ENCODE data around the gene AWAT1. TPM values are rescaled to one million over a fixed set of nuclear protein-coding genes. Genes with fewer than 3 reads are reported as not detected.
A peak's percentile ranks its signal among the peaks of the same experiment; 100 is the strongest.
"Not testable (repeated sequence)": the region's sequence is repeated elsewhere in the genome, so short reads cannot be mapped to it uniquely, and the experiment has no call there.

The AWAT1 gene
- not detected for total RNA-seq

GRCh38 chrX:70234355-70234754 is at the start of gene AWAT1:
TSS of gene AWAT1 (plus strand) at chrX:70234655. CDS start at chrX:70234696, 41 bp downstream.
- Histone ChIP-seq H3K4me1 (no peaks in the 10 kb centered on the region), H3K27ac (no peak within 1 kb of the TSS), H3K27me3 (no peaks in the 10 kb centered on the region), H3K36me3 (no peaks in the 10 kb centered on the region), H3K4me3 (no peak within 1 kb of the TSS), H3K9me3 (no peaks in the 10 kb centered on the region)
- DNase-seq (ENCODE audit: low spot score in 2 of 2) = no peak
- intact Hi-C loops (cut with DNase I) = no loop called here
- no peak for TF ChIP-seq CTCF (IDR thresholded peaks at IDR 0.05)

DNA sequence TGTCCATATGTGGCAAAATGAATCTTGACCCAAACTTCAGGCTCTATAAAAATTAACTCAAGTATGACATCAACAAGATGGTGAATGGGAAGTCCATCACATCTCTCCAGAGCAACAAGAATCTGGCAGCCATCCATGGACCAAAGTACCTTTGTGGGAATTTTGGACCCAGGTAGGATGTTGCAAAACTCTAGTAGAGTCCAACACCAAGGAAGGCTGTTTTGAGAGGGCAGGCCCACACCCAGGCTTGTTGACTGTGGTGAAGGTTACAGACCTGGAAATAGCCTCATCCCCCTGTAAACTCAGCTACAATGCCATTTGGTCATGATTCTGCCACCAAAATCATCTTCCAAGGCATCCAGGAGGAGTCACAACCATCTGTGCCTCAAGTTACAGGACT is 44.2 kb upstream of the AWAT1 start:
- Histone ChIP-seq H3K27ac (no peak overlapping the region), H3K4me1 (no peaks in the 10 kb centered on the region), H3K27me3 (no peaks in the 10 kb centered on the region), H3K9me3 (peaks cover 0 to 5% of the 10 kb centered on the region in 2 donors), H3K36me3 (no peaks in the 10 kb centered on the region), H3K4me3 (no peak overlapping the region)
- intact Hi-C loops (cut with DNase I) = loop anchor here (10.0 kb wide), 1 partner anchor 245 kb away; no protein-coding TSS in a partner anchor
- DNase-seq (ENCODE audit: low spot score in 2 of 2) = no peak
- no peak for TF ChIP-seq CTCF (IDR thresholded peaks at IDR 0.05)

GRCh38 chrX:70196961-70197720 is 37.3 kb upstream of the AWAT1 start:
- no peak for DNase-seq (ENCODE audit: low spot score in 2 of 2)
- Histone ChIP-seq H3K4me1 (no peaks in the 10 kb centered on the region), H3K9me3 (no peaks in the 10 kb centered on the region), H3K27me3 (no peaks in the 10 kb centered on the region), H3K36me3 (no peaks in the 10 kb centered on the region), H3K4me3 (no peak overlapping the region), H3K27ac (no peak overlapping the region)
- TF ChIP-seq CTCF (IDR thresholded peaks at IDR 0.05) = peak in 2 of 3 experiments; percentile 36 to 58
- intact Hi-C loops (cut with DNase I) = loop anchor here (10.0 kb wide), 1 partner anchor 238 kb away; no protein-coding TSS in a partner anchor

- H3K4me3 ChIP-seq = no peak overlapping the region
- no peaks in the 10 kb centered on the region for H3K27me3 ChIP-seq
- H3K4me1 ChIP-seq = no peaks in the 10 kb centered on the region
- no peaks in the 10 kb centered on the region for H3K36me3 ChIP-seq
- H3K27ac ChIP-seq = no peak overlapping the region
- no peak for DNase-seq (ENCODE audit: low spot score in 2 of 2)
- intact Hi-C loops (cut with DNase I) = no loop called here
- no peaks in the 10 kb centered on the region for H3K9me3 ChIP-seq
- no peak for TF ChIP-seq CTCF (IDR thresholded peaks at IDR 0.05)
Observed at GRCh38 chrX:70201732-70202131, 32.7 kb upstream of the AWAT1 start.

- TF ChIP-seq CTCF (IDR thresholded peaks at IDR 0.05) = no peak
- Histone ChIP-seq H3K4me1 (no peaks in the 10 kb centered on the region), H3K4me3 (no peak overlapping the region), H3K9me3 (no peaks in the 10 kb centered on the region), H3K27me3 (no peaks in the 10 kb centered on the region), H3K36me3 (no peaks in the 10 kb centered on the region), H3K27ac (no peak overlapping the region)
- no peak for DNase-seq (ENCODE audit: low spot score in 2 of 2)
- intact Hi-C loops (cut with DNase I) = no loop called here
Observed at GRCh38 chrX:70208479-70208878, 26.0 kb upstream of the AWAT1 start.

GRCh38 chrX:70209570-70209969 is 24.9 kb upstream of the AWAT1 start:
- H3K9me3 ChIP-seq; H3K27ac ChIP-seq; H3K27me3 ChIP-seq; H3K4me3 ChIP-seq; DNase-seq (ENCODE audit: low spot score in 2 of 2); H3K4me1 ChIP-seq; intact Hi-C loops (cut with DNase I); H3K36me3 ChIP-seq: not testable (repeated sequence)
